Lung (tissue), 12 donors: ENCODE measurements around the gene OR1F1. TPM values are rescaled to one million over a fixed set of nuclear protein-coding genes. Genes with fewer than 3 reads are reported as not detected.
"Not testable (repeated sequence)": the region's sequence is repeated elsewhere in the genome, so short reads cannot be mapped to it uniquely, and the experiment has no call there.

Source experiments
- ATAC-seq: fragments of 200-7000 bp; cut with Tn5 transposase; one replicate; pipeline ENCODE4 v1.9.1; 2020; ENCODE audit warnings: moderate number of reproducible peaks; ENCODE audit not compliant: insufficient read depth, low FRiP score
- DNase-seq, 3 donors: peaks; one replicate each; pipeline ENCODE4 v3.0.0-alpha.2; 2013 to 2017
- H3K27ac ChIP-seq, 2 donors: one replicate each; pipeline ENCODE4 v1.5.1; 2013; ENCODE audit warnings: mild to moderate bottlenecking in 2 of 2, moderate library complexity in 2 of 2, control low read depth in 1 of 2, inconsistent platforms in 1 of 2, low read depth in 1 of 2, low read length in 1 of 2
- H3K27me3 ChIP-seq, 3 donors: one replicate each; pipeline ENCODE4 v1.5.1; 2013; ENCODE audit warnings: low read length in 2 of 3; ENCODE audit not compliant: control insufficient read depth in 3 of 3, insufficient read depth in 3 of 3
- H3K36me3 ChIP-seq, 4 donors: one replicate each; pipeline ENCODE4 v1.5.1; 2013; ENCODE audit warnings: low read length in 4 of 4, mild to moderate bottlenecking in 1 of 4, moderate library complexity in 1 of 4; ENCODE audit not compliant: control insufficient read depth in 4 of 4, insufficient read depth in 4 of 4
- H3K4me1 ChIP-seq, 5 donors: one replicate each; pipeline ENCODE4 v1.5.1; 2013; ENCODE audit warnings: low read length in 5 of 5, mild to moderate bottlenecking in 2 of 5, moderate library complexity in 1 of 5; ENCODE audit not compliant: control insufficient read depth in 5 of 5, insufficient read depth in 5 of 5
- H3K4me3 ChIP-seq: one replicate; pipeline ENCODE4 v1.5.1; 2013; ENCODE audit warnings: mild to moderate bottlenecking, control low read depth, moderate library complexity
- H3K9ac ChIP-seq, 2 donors: one replicate each; pipeline ENCODE4 v1.5.1; 2013; ENCODE audit warnings: low read length in 2 of 2, control low read depth in 1 of 2; ENCODE audit not compliant: insufficient read depth in 1 of 2
- H3K9me3 ChIP-seq, 4 donors: one replicate each; pipeline ENCODE4 v1.5.1; 2013; ENCODE audit warnings: low read length in 3 of 4, mild to moderate bottlenecking in 1 of 4, moderate library complexity in 1 of 4; ENCODE audit not compliant: control insufficient read depth in 4 of 4, insufficient read depth in 3 of 4
- WGBS, 2 donors: extraction: QIAGEN DNeasy Blood & Tissue Kit; methylation state at CpG; one replicate each; pipeline ENCODE4 v1.1.7; 2013; 5-methylcytosine and 5-hydroxymethylcytosine counted together
- polyA plus RNA-seq, 2 donors: library from polyadenylated mRNA; stranded (reverse); fragments of 200-250 nt; gene quantifications; one replicate each; pipeline ENCODE4 v1.2.1, GENCODE V29; 2013
- total RNA-seq, 2 donors: library from RNA; depleted of rRNA in 1 of 2; stranded (reverse); fragments of >200 nt in 1 of 2; gene quantifications; one replicate each; pipeline ENCODE4 v1.2.1, GENCODE V29; 2014 to 2021
- TF ChIP-seq, protein P1 (sequence below): IDR thresholded peaks from 2 replicates; pipeline ENCODE4 v1.5.1; 2012; ENCODE audit warnings: mild to moderate bottlenecking; ENCODE audit errors: control extremely low read depth, extremely low read depth
- donor health status: control.
- donor health status: control.
- donor health status: Bipolar disorder and iron deficiency.
- donor health status: healthy.
- donor health status: DM: yes; HTN: yes; CAD: no.

OR1F1 gene
- total and polyA plus RNA-seq, 4 donors: not detected

DNA sequence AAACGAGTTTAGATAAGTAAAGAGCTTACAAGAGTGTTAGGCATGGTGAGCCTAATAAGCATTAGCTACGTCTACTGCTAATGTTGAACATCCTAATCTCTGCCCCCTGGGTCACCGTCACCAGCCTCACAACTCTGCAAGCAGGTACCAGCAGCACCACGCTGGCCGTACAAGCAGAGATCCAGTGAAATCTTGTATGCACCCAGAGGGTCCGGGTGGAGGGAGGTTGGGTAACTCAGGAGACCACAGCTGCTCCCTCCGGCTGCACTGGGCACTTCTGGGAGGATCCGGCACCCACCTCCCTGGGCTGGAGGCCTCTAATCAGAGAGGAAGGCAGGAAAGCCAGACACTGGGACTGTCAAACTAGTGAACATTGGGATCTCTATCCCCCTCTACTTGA, 8.4 kb upstream of the OR1F1 start:
- peaks cover 0 to 98% (median 86%) of the 10 kb centered on the region in 3 donors for H3K27me3 ChIP-seq
- no peak overlapping the region for H3K4me3 ChIP-seq
- H3K9me3 ChIP-seq: peaks cover 0 to 11% (median 0%) of the 10 kb centered on the region in 4 donors
- no peaks in the 10 kb centered on the region for H3K36me3 ChIP-seq
- H3K27ac ChIP-seq: no peak overlapping the region
- DNase-seq (no peak), ATAC-seq (no peak)
- TF ChIP-seq, protein P1, sequence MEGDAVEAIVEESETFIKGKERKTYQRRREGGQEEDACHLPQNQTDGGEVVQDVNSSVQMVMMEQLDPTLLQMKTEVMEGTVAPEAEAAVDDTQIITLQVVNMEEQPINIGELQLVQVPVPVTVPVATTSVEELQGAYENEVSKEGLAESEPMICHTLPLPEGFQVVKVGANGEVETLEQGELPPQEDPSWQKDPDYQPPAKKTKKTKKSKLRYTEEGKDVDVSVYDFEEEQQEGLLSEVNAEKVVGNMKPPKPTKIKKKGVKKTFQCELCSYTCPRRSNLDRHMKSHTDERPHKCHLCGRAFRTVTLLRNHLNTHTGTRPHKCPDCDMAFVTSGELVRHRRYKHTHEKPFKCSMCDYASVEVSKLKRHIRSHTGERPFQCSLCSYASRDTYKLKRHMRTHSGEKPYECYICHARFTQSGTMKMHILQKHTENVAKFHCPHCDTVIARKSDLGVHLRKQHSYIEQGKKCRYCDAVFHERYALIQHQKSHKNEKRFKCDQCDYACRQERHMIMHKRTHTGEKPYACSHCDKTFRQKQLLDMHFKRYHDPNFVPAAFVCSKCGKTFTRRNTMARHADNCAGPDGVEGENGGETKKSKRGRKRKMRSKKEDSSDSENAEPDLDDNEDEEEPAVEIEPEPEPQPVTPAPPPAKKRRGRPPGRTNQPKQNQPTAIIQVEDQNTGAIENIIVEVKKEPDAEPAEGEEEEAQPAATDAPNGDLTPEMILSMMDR: no peak
- peaks cover 0 to 14% (median 7%) of the 10 kb centered on the region in 5 donors for H3K4me1 ChIP-seq
- H3K9ac ChIP-seq: no peak overlapping the region
- WGBS, 2 donors: 74 to 84% methylated on average over 8 of the region's 8 CpGs

DNA sequence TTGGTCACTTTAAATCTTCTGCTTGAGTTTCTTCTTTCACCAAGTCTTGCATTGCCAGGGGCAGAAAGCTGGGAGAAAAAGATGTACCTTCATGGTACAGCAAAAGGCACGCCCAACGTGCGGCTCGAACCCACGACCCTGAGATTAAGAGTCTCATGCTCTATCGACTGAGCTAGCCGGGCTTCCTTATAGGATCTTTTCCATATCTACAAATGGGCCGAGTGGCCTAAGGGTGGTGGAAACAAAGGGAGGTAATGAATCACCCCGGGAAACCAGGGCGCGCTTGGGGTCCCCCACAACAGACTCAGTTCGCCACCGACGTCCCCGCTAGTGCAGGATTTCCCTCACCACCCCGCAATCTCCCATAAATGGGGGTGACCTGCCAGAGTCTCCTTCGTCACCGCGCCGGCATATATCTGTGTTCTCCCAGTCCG, 7.5 kb upstream of the OR1F1 start:
- peaks cover 0 to 97% (median 88%) of the 10 kb centered on the region in 3 donors for H3K27me3 ChIP-seq
- peaks cover 0 to 14% (median 5%) of the 10 kb centered on the region in 5 donors for H3K4me1 ChIP-seq
- no peak for DNase-seq
- 21 to 36% methylated on average over 21 of the region's 21 CpGs for WGBS, 2 donors
- H3K27ac ChIP-seq: no peak overlapping the region
- H3K9me3 ChIP-seq: peaks cover 0 to 10% (median 0%) of the 10 kb centered on the region in 4 donors
- no peaks in the 10 kb centered on the region for H3K36me3 ChIP-seq
- no peak overlapping the region for H3K4me3 ChIP-seq
- no peak for ATAC-seq
- H3K9ac ChIP-seq: no peak overlapping the region
- TF ChIP-seq, protein P1: no peak

DNA sequence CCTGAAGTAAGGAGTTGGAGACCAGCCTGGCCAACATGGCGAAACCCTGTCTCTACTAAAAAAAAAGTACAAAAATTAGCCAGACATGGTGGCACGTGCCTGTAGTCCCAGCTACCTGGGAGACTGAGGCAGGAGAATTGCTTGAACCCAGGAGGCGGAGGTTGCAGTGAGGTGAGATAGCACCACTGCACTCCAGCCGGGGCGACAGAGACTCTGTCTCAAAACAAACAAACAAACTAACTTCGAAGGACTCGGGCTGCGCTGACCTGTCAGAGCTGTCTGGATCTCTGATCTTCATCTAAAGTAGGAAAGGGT, 5.8 kb upstream of the OR1F1 start:
- peaks cover 0 to 96% (median 88%) of the 10 kb centered on the region in 3 donors for H3K27me3 ChIP-seq
- H3K9ac ChIP-seq, ATAC-seq, DNase-seq, H3K27ac ChIP-seq, H3K4me3 ChIP-seq, H3K36me3 ChIP-seq: not testable (repeated sequence)
- H3K4me1 ChIP-seq: peaks cover 0 to 14% (median 5%) of the 10 kb centered on the region in 5 donors
- peaks cover 0 to 12% (median 0%) of the 10 kb centered on the region in 4 donors for H3K9me3 ChIP-seq
- 34 to 44% methylated on average over 8 of the region's 8 CpGs for WGBS, 2 donors

DNA sequence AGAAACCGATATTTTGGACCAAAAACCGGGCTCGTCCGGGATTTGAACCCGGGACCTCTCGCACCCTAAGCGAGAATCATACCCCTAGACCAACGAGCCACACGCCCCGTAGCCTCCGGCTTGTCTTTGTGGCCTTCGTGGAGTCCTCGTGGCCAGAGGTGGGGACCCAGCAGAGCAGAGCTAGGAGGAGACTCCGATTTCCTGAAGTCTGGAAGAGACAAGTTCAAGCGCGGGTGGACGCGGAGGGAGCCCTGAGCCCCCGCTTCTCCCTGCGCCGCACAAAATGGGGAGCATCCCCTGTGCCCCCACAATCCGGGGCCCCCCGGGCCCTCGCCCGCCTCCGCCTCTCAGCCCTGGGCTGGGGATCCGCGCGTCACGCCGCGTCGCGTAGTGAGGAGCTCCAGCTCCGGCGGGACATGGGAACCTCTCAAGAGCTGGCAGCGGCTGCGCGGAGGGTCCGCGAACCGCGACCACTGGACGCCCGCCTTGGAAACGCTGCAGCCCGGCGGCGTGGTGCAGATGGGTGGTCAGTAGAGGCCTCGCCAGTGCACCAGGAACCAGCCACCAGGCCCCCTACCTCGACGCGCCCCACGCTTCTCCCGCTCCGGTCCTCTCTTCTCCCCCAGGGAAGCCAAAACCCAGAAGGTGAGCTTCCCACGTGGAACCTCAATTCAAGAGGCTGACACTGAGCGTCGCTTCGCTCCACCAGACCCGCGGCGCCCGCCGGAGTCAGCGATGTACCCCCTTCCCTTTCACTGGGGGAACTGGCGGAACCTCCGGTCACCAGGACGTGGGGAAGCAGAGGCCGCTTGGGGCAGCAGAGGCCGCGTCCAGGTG, 5.2 kb upstream of the OR1F1 start:
- peak in 1 of 3 donors; percentile 24 for DNase-seq
- TF ChIP-seq, protein P1: no peak
- no peaks in the 10 kb centered on the region for H3K36me3 ChIP-seq
- H3K4me3 ChIP-seq: peak overlapping the region; percentile 7
- H3K9ac ChIP-seq: no peak overlapping the region
- peaks cover 0 to 96% (median 88%) of the 10 kb centered on the region in 3 donors for H3K27me3 ChIP-seq
- no peak for ATAC-seq
- no peak overlapping the region for H3K27ac ChIP-seq
- peaks cover 0 to 12% (median 0%) of the 10 kb centered on the region in 4 donors for H3K9me3 ChIP-seq
- WGBS, 2 donors: 1 to 3% methylated on average over 72 of the region's 72 CpGs
- H3K4me1 ChIP-seq: peaks cover 0 to 14% (median 5%) of the 10 kb centered on the region in 5 donors
